ENCODE data around the gene OSBPL5. TPM values are rescaled to one million over a fixed set of nuclear protein-coding genes. Genes with fewer than 3 reads are reported as not detected.
A peak's percentile ranks its signal among the peaks of the same experiment; 100 is the strongest.

The OSBPL5 gene
- total RNA-seq, 4 donors from 2014 or later, result 59.6 to 119 (median 71.7) TPM

GRCh38 chr11:3099178-3099577 is 65.9 kb downstream of the OSBPL5 start:
- no peak for TF ChIP-seq POLR2A (IDR thresholded peaks at IDR 0.05; ENCODE audit: low read depth)
- Histone ChIP-seq H3K4me1 (peaks cover 5 to 31% (median 18%) of the 10 kb centered on the region in 4 donors), H3K36me3 (peaks cover 17 to 83% (median 56%) of the 10 kb centered on the region in 4 donors), H3K27me3 (no peaks in the 10 kb centered on the region), H3K9me3 (no peaks in the 10 kb centered on the region), H3K4me3 (no peak overlapping the region), H3K27ac (replicated peaks in 1 of 4) (peak overlapping the region in 1 of 4 donors; percentile 9)
- no peak for DNase-seq (ENCODE audit: extremely low spot score)
- intact Hi-C loops (cut with DNase I), result no loop called here
- 74% methylated on average over 3 of the region's 3 CpGs for WGBS

- Histone ChIP-seq H3K36me3 (peaks cover 25 to 86% (median 58%) of the 10 kb centered on the region in 4 donors), H3K27ac (replicated peaks in 1 of 4) (no peak overlapping the region), H3K27me3 (no peaks in the 10 kb centered on the region), H3K4me1 (peaks cover 13 to 48% (median 20%) of the 10 kb centered on the region in 4 donors), H3K9me3 (no peaks in the 10 kb centered on the region), H3K4me3 (no peak overlapping the region)
- TF ChIP-seq POLR2A (IDR thresholded peaks at IDR 0.05; ENCODE audit: low read depth), result no peak
- no peak for TF ChIP-seq POLR2AphosphoS5 (IDR thresholded peaks at IDR 0.05)
- TF ChIP-seq EP300 (IDR thresholded peaks at IDR 0.05), result no peak
- intact Hi-C loops (cut with DNase I), result no loop called here
- no peak for DNase-seq (ENCODE audit: extremely low spot score)
- 90% methylated on average over 10 of the region's 10 CpGs for WGBS
Measured at GRCh38 chr11:3096909-3097530, 68.1 kb downstream of the OSBPL5 start.

GRCh38 chr11:3095712-3096361 is 69.3 kb downstream of the OSBPL5 start:
- peaks cover 25 to 86% (median 59%) of the 10 kb centered on the region in 4 donors for H3K36me3 ChIP-seq
- peaks cover 13 to 48% (median 25%) of the 10 kb centered on the region in 4 donors for H3K4me1 ChIP-seq
- H3K4me3 ChIP-seq, result no peak overlapping the region
- no peaks in the 10 kb centered on the region for H3K27me3 ChIP-seq
- TF ChIP-seq EP300 (IDR thresholded peaks at IDR 0.05) (peak; percentile 2), CTCF (IDR thresholded peaks at IDR 0.05) (no peak), POLR2AphosphoS5 (IDR thresholded peaks at IDR 0.05) (peak; percentile 45 to 47)
- 54% methylated on average over 15 of the region's 15 CpGs for WGBS
- intact Hi-C loops (cut with DNase I), result no loop called here
- H3K9me3 ChIP-seq, result no peaks in the 10 kb centered on the region
- peak overlapping the region; percentile 22 to 50 (median 48) for H3K27ac ChIP-seq (replicated peaks in 1 of 4)
- DNase-seq (ENCODE audit: extremely low spot score), result no peak

- no peaks in the 10 kb centered on the region for H3K27me3 ChIP-seq
- H3K4me1 ChIP-seq, result peaks cover 13 to 44% (median 22%) of the 10 kb centered on the region in 4 donors
- H3K27ac ChIP-seq (replicated peaks in 1 of 4), result peak overlapping the region in 1 of 4 donors; percentile 49
- TF ChIP-seq POLR2AphosphoS5 (IDR thresholded peaks at IDR 0.05) (no peak), EP300 (IDR thresholded peaks at IDR 0.05) (no peak), CTCF (IDR thresholded peaks at IDR 0.05) (no peak), POLR2A (IDR thresholded peaks at IDR 0.05; ENCODE audit: low read depth) (no peak)
- H3K9me3 ChIP-seq, result no peaks in the 10 kb centered on the region
- intact Hi-C loops (cut with DNase I), result loop anchor here (5.0 kb wide), 1 partner anchor 42 kb away; no protein-coding TSS in a partner anchor
- no peak overlapping the region for H3K4me3 ChIP-seq
- no peak for DNase-seq (ENCODE audit: extremely low spot score)
- H3K36me3 ChIP-seq, result peaks cover 23 to 86% (median 60%) of the 10 kb centered on the region in 4 donors
- 81% methylated on average over 8 of the region's 21 CpGs for WGBS
Measured at GRCh38 chr11:3094223-3094824, 70.8 kb downstream of the OSBPL5 start.

GRCh38 chr11:3093281-3094191 is 71.6 kb downstream of the OSBPL5 start:
- DNase-seq (ENCODE audit: extremely low spot score), result no peak
- Histone ChIP-seq H3K27ac (replicated peaks in 1 of 4) (no peak overlapping the region), H3K27me3 (no peaks in the 10 kb centered on the region), H3K4me3 (no peak overlapping the region), H3K36me3 (peaks cover 17 to 86% (median 61%) of the 10 kb centered on the region in 4 donors), H3K4me1 (peaks cover 13 to 44% (median 22%) of the 10 kb centered on the region in 4 donors), H3K9me3 (no peaks in the 10 kb centered on the region)
- TF ChIP-seq POLR2AphosphoS5 (IDR thresholded peaks at IDR 0.05), result no peak
- no peak for TF ChIP-seq CTCF (IDR thresholded peaks at IDR 0.05)
- TF ChIP-seq POLR2A (IDR thresholded peaks at IDR 0.05; ENCODE audit: low read depth), result no peak
- TF ChIP-seq EP300 (IDR thresholded peaks at IDR 0.05), result no peak
- intact Hi-C loops (cut with DNase I), result loop anchor here (5.0 kb wide), 1 partner anchor 41 kb away; no protein-coding TSS in a partner anchor
- WGBS, result 82% methylated on average over 32 of the region's 36 CpGs
